Right cardiac atrium (tissue), 5 donors: ENCODE data around the gene SYNM. TPM values are rescaled to one million over a fixed set of nuclear protein-coding genes. Genes with fewer than 3 reads are reported as not detected.
"Not testable (repeated sequence)": the region's sequence is repeated elsewhere in the genome, so short reads cannot be mapped to it uniquely, and the experiment has no call there.

Source experiments
- ATAC-seq, 2 donors: fragments of 200-7000 bp; cut with Tn5 transposase; one replicate each; pipeline versions ENCODE4 v1.8.0 to v1.9.1; 2020; ENCODE audit warnings: moderate library complexity in 2 of 2, mild to moderate bottlenecking in 1 of 2
- DNase-seq, 3 donors: peaks; one replicate each; pipeline ENCODE4 v3.0.0-alpha.2; 2020
- H3K27ac ChIP-seq: one replicate; pipeline ENCODE4 v1.5.1; 2013; ENCODE audit warnings: mild to moderate bottlenecking, low read length, control low read depth, moderate library complexity
- H3K27me3 ChIP-seq: one replicate; pipeline ENCODE4 v1.6.1; 2013; ENCODE audit not compliant: control insufficient read depth, insufficient read depth
- H3K4me1 ChIP-seq: one replicate; pipeline ENCODE4 v1.6.1; 2013; ENCODE audit warnings: low read length; ENCODE audit not compliant: control insufficient read depth, insufficient read depth
- H3K4me3 ChIP-seq: one replicate; pipeline ENCODE4 v1.5.1; 2013; ENCODE audit warnings: low read length, control low read depth
- H3K9me3 ChIP-seq: one replicate; pipeline ENCODE4 v1.6.1; 2013; ENCODE audit warnings: low read length; ENCODE audit not compliant: control insufficient read depth
- WGBS: extraction: QIAGEN DNeasy Blood & Tissue Kit; methylation state at CpG from one replicate; pipeline ENCODE4 v1.1.7; 2013; 5-methylcytosine and 5-hydroxymethylcytosine counted together
- intact Hi-C, 4 donors: fragments of 100-400 bp; cut with DNase I; formaldehyde crosslinking; loops; one replicate each; pipeline versions ENCODE4 v1.11.0 to v1.14.0; 2022 to 2023
- polyA plus RNA-seq: library from polyadenylated mRNA; stranded (reverse); fragments of 200-250 nt; gene quantifications from one replicate; pipeline ENCODE4 v1.2.3, GENCODE V29; 2013
- total RNA-seq, 4 donors: library from RNA; stranded (reverse); fragmentation: NEBNext Ultra II Directional; extraction: Animal tissue kit (Norgen Biotek cat#: 25700); gene quantifications; one replicate each; pipeline ENCODE4 v1.2.1, GENCODE V29; 2021
- donor health status: healthy with polysubstance abuse.
- donor health status: DM: no; HTN: yes; CAD: no.
- donor health status: DM: no; HTN: no; CAD: no.
- donor health status: DM: no; HTN: yes; CAD: no; lungs with severe emphysema.
- donor health status: DM: yes; HTN: yes; CAD: no.

The SYNM gene
- total and polyA plus RNA-seq, 5 donors: 127 to 463 (median 200) TPM

DNA sequence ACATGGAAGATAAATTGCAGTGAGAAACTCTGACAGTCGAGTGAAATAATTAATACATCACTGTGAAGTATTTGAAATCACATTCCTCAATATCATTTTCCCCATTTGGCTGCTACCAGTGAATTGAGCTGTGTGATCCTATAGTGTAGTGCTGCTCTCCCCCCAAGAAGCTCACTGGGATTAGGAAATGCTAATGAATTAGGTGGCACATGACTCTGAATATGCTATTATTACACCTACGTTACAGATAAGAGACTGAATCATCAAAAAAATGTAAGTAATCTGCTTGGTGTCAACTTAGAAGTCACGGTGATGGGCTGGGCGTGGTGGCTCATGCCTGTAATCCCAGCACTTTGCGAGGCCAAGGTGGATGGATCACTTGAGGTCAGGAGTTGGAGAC is 34.7 kb upstream of the SYNM start:
- 65% methylated on average over 5 of the region's 5 CpGs for WGBS
- ATAC-seq (no peak), DNase-seq (no peak)
- no peak overlapping the region for H3K4me3 ChIP-seq
- no peaks in the 10 kb centered on the region for H3K4me1 ChIP-seq
- no peaks in the 10 kb centered on the region for H3K27me3 ChIP-seq
- intact Hi-C loops: loop anchor here in 3 of 4 donors (5.0 to 10.0 kb wide), 4 partner anchors 435 to 625 kb away; no protein-coding TSS in a partner anchor
- no peak overlapping the region for H3K27ac ChIP-seq
- no peaks in the 10 kb centered on the region for H3K9me3 ChIP-seq

DNA sequence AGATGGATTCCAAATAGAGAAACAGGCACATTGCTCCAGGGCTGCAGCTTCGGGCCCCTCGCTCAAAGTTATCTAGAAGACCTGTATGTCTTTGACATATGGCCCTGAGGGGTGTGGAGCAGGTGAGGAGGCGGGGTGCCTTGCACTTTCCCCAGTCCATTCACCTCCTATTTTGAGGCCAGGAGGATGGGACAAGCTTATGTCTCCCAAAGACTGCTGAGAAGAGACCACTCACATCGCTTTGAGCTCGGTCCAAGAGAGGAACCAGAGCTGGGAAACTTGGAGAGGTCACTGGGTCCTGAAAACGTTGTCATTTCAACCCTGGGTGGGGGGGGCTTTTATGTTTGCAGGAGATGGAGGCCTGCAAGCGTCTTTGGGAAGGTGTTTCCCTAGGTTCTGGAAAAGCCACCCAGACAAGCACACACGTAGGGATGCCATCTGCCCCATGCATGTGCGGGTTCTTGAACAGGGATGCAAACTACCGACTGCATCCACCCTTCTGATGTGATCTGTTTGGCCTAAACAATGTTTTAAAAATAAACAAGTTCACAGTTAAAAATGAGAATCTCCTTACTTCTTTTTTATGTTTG is 33.7 kb upstream of the SYNM start:
- Histone ChIP-seq H3K4me1 (no peaks in the 10 kb centered on the region), H3K27me3 (no peaks in the 10 kb centered on the region), H3K4me3 (no peak overlapping the region), H3K27ac (no peak overlapping the region), H3K9me3 (no peaks in the 10 kb centered on the region)
- DNase-seq (no peak), ATAC-seq (no peak)
- WGBS: 86% methylated on average over 10 of the region's 10 CpGs
- intact Hi-C loops: loop anchor here in 3 of 4 donors (5.0 to 10.0 kb wide), 4 partner anchors 436 to 626 kb away; no protein-coding TSS in a partner anchor

DNA sequence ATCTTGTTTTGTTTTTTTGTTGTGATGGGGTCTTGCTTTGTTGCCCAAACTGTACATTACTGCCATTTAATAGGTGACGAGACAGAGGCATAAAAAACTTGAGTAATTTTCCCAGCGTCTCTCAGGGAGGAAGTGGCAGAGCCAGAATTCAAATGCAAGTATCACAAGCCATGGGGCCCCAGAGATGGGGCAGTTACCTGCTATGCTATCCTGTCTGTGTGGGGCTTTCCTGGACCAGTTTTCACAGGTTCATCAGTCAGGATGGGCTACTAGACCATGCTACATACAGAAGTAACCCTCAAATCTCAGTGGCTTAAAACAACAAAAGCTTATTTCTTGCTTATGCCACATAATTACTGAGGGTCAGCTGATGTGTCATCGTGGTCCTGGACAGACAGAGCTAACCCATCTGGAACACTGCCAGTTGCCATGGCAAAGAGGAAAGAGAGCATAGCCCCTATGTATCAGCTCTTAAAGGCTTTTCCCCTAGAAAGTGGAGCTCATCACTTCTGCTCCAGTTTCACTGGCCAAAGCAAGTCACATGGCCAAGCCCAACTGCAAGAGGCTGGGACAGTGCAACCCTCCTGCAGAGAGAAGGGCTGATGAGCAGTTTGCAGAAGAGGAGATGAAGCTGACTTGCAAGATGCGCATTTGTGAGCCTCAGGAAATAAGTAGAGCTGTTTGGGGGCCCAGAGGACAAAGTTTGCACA is 31.7 kb upstream of the SYNM start:
- peak in 1 of 2 donors; percentile 25 for ATAC-seq
- no peaks in the 10 kb centered on the region for H3K27me3 ChIP-seq
- H3K4me3 ChIP-seq: no peak overlapping the region
- H3K4me1 ChIP-seq: no peaks in the 10 kb centered on the region
- no peak overlapping the region for H3K27ac ChIP-seq
- H3K9me3 ChIP-seq: no peaks in the 10 kb centered on the region
- intact Hi-C loops: loop anchor here in 3 of 4 donors (5.0 to 10.0 kb wide), 4 partner anchors 438 to 628 kb away; no protein-coding TSS in a partner anchor
- DNase-seq: no peak
- 61% methylated on average over 4 of the region's 4 CpGs for WGBS

DNA sequence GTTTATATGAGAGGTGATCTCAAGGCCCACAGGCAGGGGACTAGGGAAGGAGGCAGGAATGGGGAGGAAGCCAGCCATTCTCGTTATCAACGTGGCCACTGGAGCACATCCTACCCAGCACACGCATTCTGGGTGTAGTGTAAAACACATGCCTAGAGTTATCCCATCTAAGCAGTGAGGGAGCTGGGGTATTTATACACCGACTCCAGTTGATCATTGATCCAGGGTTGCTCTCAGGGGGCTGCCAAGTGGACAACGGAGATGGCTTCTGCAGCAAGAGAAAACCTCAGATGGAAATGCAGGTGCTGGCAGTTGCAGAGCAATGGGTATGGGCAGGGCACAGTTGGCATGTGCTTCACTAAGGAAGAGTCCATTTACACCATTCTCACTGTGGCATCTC is 30.4 kb upstream of the SYNM start:
- no peak overlapping the region for H3K4me3 ChIP-seq
- no peaks in the 10 kb centered on the region for H3K9me3 ChIP-seq
- H3K27me3 ChIP-seq: no peaks in the 10 kb centered on the region
- no peaks in the 10 kb centered on the region for H3K4me1 ChIP-seq
- H3K27ac ChIP-seq: no peak overlapping the region
- 86% methylated on average over 5 of the region's 5 CpGs for WGBS
- no peak for DNase-seq
- no peak for ATAC-seq
- intact Hi-C loops: loop anchor here in 3 of 4 donors (5.0 to 10.0 kb wide), 4 partner anchors 440 to 630 kb away; no protein-coding TSS in a partner anchor

DNA sequence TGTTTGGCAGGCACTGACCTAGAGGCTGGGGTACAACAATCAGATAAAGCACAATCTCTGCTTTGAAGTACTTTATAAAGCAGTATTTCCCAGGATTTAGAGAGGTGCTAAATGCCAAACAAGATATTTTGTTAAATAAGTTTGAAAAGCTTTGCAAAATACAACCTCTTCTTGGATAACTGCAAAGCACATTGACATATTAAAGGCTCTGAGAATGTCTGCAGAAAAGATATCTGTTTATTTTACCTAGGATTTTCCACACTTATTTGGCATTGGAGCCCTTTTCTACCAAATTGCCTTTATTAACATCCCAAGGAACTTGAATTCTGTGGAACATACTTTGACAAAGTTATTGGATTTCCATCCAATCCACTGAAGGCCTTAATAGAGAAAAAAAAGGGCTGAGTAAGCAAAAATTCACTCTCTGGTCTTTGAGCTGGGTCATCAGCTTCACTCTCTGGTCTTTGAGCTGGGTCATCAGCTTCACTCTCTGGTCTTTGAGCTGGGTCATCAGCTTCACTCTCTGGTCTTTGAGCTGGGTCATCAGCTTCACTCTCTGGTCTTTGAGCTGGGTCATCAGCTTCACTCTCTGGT is 29.7 kb upstream of the SYNM start:
- not testable (repeated sequence) for H3K27me3 ChIP-seq, H3K27ac ChIP-seq, DNase-seq, ATAC-seq, H3K4me1 ChIP-seq, H3K4me3 ChIP-seq, H3K9me3 ChIP-seq
- intact Hi-C loops: loop anchor here in 3 of 4 donors (5.0 to 10.0 kb wide), 6 partner anchors 298 to 633 kb away; no protein-coding TSS in a partner anchor

DNA sequence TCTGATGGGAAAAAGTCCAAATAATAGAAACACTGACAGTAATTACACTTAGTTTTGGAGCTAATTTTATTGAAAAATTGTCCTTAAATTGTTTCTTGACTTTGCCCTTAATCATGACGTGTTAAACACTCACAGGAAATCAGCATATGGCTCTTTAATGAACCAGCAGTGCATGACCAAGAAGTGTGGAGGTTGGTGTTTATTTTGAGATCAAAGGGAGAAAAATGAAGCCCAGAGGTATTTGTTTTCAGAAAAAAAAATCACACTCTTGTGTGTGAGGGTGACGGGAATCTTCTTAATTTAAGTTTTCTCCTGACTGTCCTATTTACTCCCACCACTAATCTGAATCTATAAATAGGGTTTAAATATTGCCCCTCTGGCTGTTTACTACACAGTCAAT is 28.8 kb upstream of the SYNM start:
- H3K4me3 ChIP-seq: peak overlapping the region; percentile 38
- no peaks in the 10 kb centered on the region for H3K4me1 ChIP-seq
- H3K9me3 ChIP-seq: no peaks in the 10 kb centered on the region
- H3K27me3 ChIP-seq: no peaks in the 10 kb centered on the region
- 63% methylated on average over 2 of the region's 2 CpGs for WGBS
- H3K27ac ChIP-seq: no peak overlapping the region
- DNase-seq (no peak), ATAC-seq (no peak)
- intact Hi-C loops: loop anchor here in 3 of 4 donors (5.0 to 10.0 kb wide), 6 partner anchors 299 to 634 kb away; no protein-coding TSS in a partner anchor

DNA sequence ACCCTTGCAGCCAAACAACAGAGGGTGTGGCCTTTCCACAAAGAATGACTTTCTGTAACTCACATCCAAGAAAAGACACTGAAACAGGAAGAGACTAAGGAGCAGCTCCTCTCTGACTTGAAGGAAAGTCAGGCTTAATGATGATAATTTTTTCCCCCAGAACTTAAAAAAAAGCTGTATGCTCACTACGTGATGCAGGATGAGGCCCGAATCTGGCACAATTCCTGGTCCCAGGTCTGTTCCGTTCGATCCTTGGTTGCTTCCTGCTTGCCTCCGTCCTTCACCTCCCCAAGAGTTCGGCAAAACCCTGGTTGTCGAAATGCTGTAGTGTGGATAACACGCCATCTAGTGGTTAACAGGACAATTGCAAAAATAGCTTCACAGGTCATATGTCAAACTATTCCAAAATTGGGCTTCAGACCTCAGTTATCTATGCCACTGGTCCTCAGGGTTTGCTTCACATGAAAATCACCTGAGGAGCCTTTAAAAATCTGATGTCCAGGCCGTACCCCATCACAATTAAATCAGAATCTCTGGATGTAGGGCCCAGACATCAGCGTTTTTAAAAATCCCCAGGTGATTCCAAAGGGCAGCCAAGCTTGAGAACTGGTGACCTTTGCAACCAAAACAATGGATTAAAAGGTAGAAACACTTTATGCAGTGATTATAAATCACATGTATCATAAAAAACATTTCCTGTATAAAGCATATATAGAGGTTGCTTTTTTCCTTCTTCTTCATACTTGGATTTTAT is 28.1 kb upstream of the SYNM start:
- ATAC-seq: peak; percentile 83 to 90
- peak; percentile 66 to 81 (median 70) for DNase-seq
- H3K27ac ChIP-seq: no peak overlapping the region
- no peaks in the 10 kb centered on the region for H3K4me1 ChIP-seq
- intact Hi-C loops: loop anchor here in 3 of 4 donors (5.0 to 10.0 kb wide), 6 partner anchors 299 to 634 kb away; no protein-coding TSS in a partner anchor
- H3K4me3 ChIP-seq: peak overlapping the region; percentile 38
- H3K9me3 ChIP-seq: no peaks in the 10 kb centered on the region
- WGBS: 8% methylated on average over 10 of the region's 10 CpGs
- no peaks in the 10 kb centered on the region for H3K27me3 ChIP-seq

DNA sequence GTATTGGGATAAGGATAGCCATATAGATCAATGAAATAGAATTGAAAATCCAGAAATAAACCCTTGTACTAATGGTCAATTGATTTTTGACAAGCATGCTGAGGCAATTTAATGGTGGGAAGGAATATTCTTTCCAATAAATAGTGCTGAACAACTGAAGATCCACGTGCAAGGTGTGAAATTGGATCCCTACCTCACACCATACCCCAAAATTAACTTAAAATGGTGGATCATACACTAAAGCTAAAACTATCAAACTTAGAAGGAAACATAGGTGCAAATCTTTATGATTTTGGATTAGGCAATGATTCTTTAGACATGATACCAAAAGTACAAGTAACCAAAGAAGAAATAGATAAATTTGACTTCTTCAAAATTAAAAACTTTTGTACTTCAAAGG is 22.1 kb upstream of the SYNM start:
- no peak overlapping the region for H3K4me3 ChIP-seq
- no peaks in the 10 kb centered on the region for H3K27me3 ChIP-seq
- H3K27ac ChIP-seq: no peak overlapping the region
- H3K9me3 ChIP-seq: no peaks in the 10 kb centered on the region
- intact Hi-C loops: no loop called here
- no peaks in the 10 kb centered on the region for H3K4me1 ChIP-seq
- WGBS: 74% methylated on average over 1 of the region's 1 CpG
- no peak for ATAC-seq
- no peak for DNase-seq

DNA sequence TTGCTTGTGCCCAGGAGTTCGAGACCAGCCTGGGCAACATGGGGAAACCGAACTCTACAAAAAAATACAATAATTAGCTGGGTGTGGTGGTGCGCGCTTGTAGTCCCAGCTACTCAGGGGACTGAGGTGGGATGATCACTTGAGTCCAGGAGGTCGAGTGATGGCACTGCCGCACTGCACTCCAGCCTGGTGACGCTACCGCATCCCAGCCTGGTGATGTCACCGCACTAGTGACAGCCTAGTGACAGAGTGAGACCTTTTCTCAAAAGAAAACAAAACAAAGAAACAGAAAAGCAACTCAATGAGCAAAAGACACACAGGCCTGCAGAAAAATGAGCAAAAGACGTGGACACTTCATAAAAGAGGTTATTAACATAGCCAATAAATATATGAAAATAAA is 19.9 kb upstream of the SYNM start:
- DNase-seq (no peak), ATAC-seq (no peak)
- H3K4me1 ChIP-seq: no peaks in the 10 kb centered on the region
- no peak overlapping the region for H3K4me3 ChIP-seq
- 93% methylated on average over 10 of the region's 10 CpGs for WGBS
- no peaks in the 10 kb centered on the region for H3K27me3 ChIP-seq
- no peaks in the 10 kb centered on the region for H3K9me3 ChIP-seq
- intact Hi-C loops: no loop called here
- no peak overlapping the region for H3K27ac ChIP-seq

DNA sequence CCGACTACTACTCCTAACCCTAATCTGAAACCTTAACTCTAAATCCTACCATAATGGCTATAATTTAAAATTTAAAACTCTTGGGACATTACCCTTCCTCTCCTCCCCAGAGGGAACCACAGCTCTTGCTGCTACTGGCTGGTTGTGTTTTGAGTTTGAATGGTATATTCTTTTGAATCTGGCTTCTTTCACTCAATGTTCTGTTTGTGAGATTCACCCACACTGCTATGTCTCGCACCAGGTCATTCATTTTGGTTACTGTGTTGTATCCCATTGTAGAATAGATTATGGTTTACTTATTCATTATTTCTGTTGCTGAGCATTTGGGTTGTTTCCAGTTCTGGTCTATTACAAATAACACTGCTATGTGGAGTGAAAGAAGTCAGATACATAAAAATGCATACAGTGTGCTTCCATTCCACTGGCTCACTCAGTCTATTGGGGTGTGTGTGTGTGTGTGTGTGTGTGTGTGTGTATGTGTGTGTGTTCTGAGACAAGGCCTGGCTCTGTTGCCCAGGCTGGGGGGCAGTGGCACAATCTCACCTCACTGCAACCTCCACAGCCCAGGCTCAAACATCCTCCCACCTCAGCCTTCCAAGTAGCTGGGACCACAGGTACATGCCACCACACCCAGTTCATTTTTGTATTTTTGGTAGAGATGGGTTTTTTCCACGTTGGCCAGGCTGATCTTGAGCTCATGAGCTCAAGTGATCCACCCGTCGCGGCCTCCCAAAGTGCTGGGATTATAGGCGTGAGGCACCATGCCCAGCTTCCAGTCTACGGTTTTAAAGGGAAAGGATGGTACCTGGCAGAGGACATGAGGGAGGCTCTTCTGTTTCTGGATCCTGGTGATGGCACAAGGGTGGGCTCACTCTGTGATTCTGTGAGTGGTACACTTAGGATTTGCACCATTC is 19.2 kb upstream of the SYNM start:
- DNase-seq (no peak), ATAC-seq (no peak)
- 85% methylated on average over 8 of the region's 8 CpGs for WGBS
- intact Hi-C loops: no loop called here
- Histone ChIP-seq H3K4me1 (no peaks in the 10 kb centered on the region), H3K4me3 (no peak overlapping the region), H3K27ac (no peak overlapping the region), H3K27me3 (no peaks in the 10 kb centered on the region), H3K9me3 (no peaks in the 10 kb centered on the region)
